Lower leg skin (tissue), 3 donors: ENCODE results near the gene RNF227.

Experiments used
- CTCF ChIP-seq, 3 donors: fragments of 450-650 bp; IDR thresholded peaks; one replicate each; pipeline ENCODE4 v1.5.1; 2016; ENCODE audit warnings: antibody characterized with exemption in 3 of 3, mild to moderate bottlenecking in 3 of 3, moderate library complexity in 2 of 3
- POLR2A ChIP-seq, 2 donors: fragments of 450-650 bp; IDR thresholded peaks; one replicate each; pipeline ENCODE4 v1.6.1; 2016 to 2017; ENCODE audit warnings: antibody characterized with exemption in 2 of 2, mild to moderate bottlenecking in 1 of 2, moderate library complexity in 1 of 2

- TF ChIP-seq CTCF (IDR thresholded peaks at IDR 0.05) (no peak), POLR2A (IDR thresholded peaks at IDR 0.05) (no peak)
Observed at GRCh38 chr17:7903154-7904103, 12.7 kb downstream of the RNF227 start.
